ENCODE results near the gene UBE2M. TPM values are rescaled to one million over a fixed set of nuclear protein-coding genes. Genes with fewer than 3 reads are reported as not detected.

The UBE2M gene
- total RNA-seq, 1 donor: 81.6 TPM

GRCh38 chr19:58573658-58574164, 15.3 kb upstream of the UBE2M start:
- TF ChIP-seq CTCF (IDR thresholded peaks at IDR 0.05; ENCODE audit: insufficient read depth, low read depth, low read length): no peak
- DNase-seq (ENCODE audit: low read depth): no peak
- H3K4me3 ChIP-seq (ENCODE audit: low read depth, low read length): peak overlapping the region; percentile 95

GRCh38 chr19:58572818-58573657, 14.6 kb upstream of the UBE2M start, which contains the start of gene MZF1:
Gene MZF1, minus strand, starts transcription at chr19:58573335. Its CDS starts 1,946 bp downstream, at chr19:58571389.
- H3K4me3 ChIP-seq (ENCODE audit: low read depth, low read length): peak within 1 kb of the TSS; percentile 95
- DNase-seq (ENCODE audit: low read depth): peak; percentile 100
- TF ChIP-seq CTCF (IDR thresholded peaks at IDR 0.05; ENCODE audit: insufficient read depth, low read depth, low read length): no peak

GRCh38 chr19:58572026-58572817, 13.8 kb upstream of the UBE2M start:
- no peak for TF ChIP-seq CTCF (IDR thresholded peaks at IDR 0.05; ENCODE audit: insufficient read depth, low read depth, low read length)
- DNase-seq (ENCODE audit: low read depth): no peak
- H3K4me3 ChIP-seq (ENCODE audit: low read depth, low read length): peak overlapping the region; percentile 95

- no peak for TF ChIP-seq CTCF (IDR thresholded peaks at IDR 0.05; ENCODE audit: insufficient read depth, low read depth, low read length)
- no peak for DNase-seq (ENCODE audit: low read depth)
- H3K4me3 ChIP-seq (ENCODE audit: low read depth, low read length): no peak overlapping the region
Measured at GRCh38 chr19:58571575-58571947, 13.2 kb upstream of the UBE2M start.

- H3K4me3 ChIP-seq (ENCODE audit: low read depth, low read length): no peak overlapping the region
- TF ChIP-seq CTCF (IDR thresholded peaks at IDR 0.05; ENCODE audit: insufficient read depth, low read depth, low read length): no peak
- DNase-seq (ENCODE audit: low read depth): no peak
Measured at GRCh38 chr19:58570770-58571574, 12.6 kb upstream of the UBE2M start.

- DNase-seq (ENCODE audit: low read depth): no peak
- H3K4me3 ChIP-seq (ENCODE audit: low read depth, low read length): no peak overlapping the region
- no peak for TF ChIP-seq CTCF (IDR thresholded peaks at IDR 0.05; ENCODE audit: insufficient read depth, low read depth, low read length)
Measured at GRCh38 chr19:58569943-58570670, 11.7 kb upstream of the UBE2M start.
